Stimulated activated CD8-positive, alpha-beta memory T cell treated with anti-CD3 and anti-CD28 coated beads, Interleukin-7, amount 100 ng/mL, for 4 hours (primary cell): ENCODE data around the gene HDAC4.

ENCODE experiments used
- DNase-seq, 2 donors: peaks; one replicate each; pipeline ENCODE4 v3.0.0-alpha.2; 2020; ENCODE audit warnings: low read depth in 2 of 2

HDAC4 gene

GRCh38 chr2:239142806-239143205, 258.0 kb downstream of the HDAC4 start:
- no peak for DNase-seq

GRCh38 chr2:239142296-239142695, 258.5 kb downstream of the HDAC4 start:
- no peak for DNase-seq

GRCh38 chr2:239141021-239141760, 259.6 kb downstream of the HDAC4 start:
- no peak for DNase-seq

- no peak for DNase-seq
Measured at GRCh38 chr2:239140346-239141020, 260.3 kb downstream of the HDAC4 start.

- DNase-seq = no peak
Measured at GRCh38 chr2:239139566-239139965, 261.3 kb downstream of the HDAC4 start.

GRCh38 chr2:239139101-239139500, 261.7 kb downstream of the HDAC4 start:
- DNase-seq = no peak

- no peak for DNase-seq
Measured at GRCh38 chr2:239138610-239139009, 262.2 kb downstream of the HDAC4 start.

GRCh38 chr2:239137898-239138283, 262.9 kb downstream of the HDAC4 start:
- no peak for DNase-seq

- DNase-seq = no peak
Measured at GRCh38 chr2:239137165-239137897, 263.5 kb downstream of the HDAC4 start.

GRCh38 chr2:239136762-239137161, 264.1 kb downstream of the HDAC4 start:
- DNase-seq = no peak

- no peak for DNase-seq
Measured at GRCh38 chr2:239136203-239136602, 264.6 kb downstream of the HDAC4 start.

GRCh38 chr2:239135531-239135930, 265.3 kb downstream of the HDAC4 start:
- no peak for DNase-seq

GRCh38 chr2:239133945-239134570, 266.8 kb downstream of the HDAC4 start:
- no peak for DNase-seq

GRCh38 chr2:239132786-239133185, 268.0 kb downstream of the HDAC4 start:
- no peak for DNase-seq

- DNase-seq = no peak
Measured at GRCh38 chr2:239132156-239132709, 268.6 kb downstream of the HDAC4 start.

GRCh38 chr2:239131521-239131920, 269.3 kb downstream of the HDAC4 start:
- DNase-seq = no peak

- no peak for DNase-seq
Measured at GRCh38 chr2:239130786-239131325, 270.0 kb downstream of the HDAC4 start.

- DNase-seq = no peak
Measured at GRCh38 chr2:239130041-239130440, 270.8 kb downstream of the HDAC4 start.

- DNase-seq = no peak
Measured at GRCh38 chr2:239129147-239129920, 271.5 kb downstream of the HDAC4 start.

GRCh38 chr2:239128706-239129105, 272.1 kb downstream of the HDAC4 start:
- no peak for DNase-seq

GRCh38 chr2:239127513-239127912, 273.3 kb downstream of the HDAC4 start:
- DNase-seq = no peak
